CD4-positive, alpha-beta T cell treated with Interferon gamma for 1 hour (primary cell): Measurements from ENCODE around the gene THSD4.

Source experiments
- DNase-seq: peaks from one replicate; pipeline ENCODE4 v3.0.0-alpha.2; 2020

Gene THSD4

DNA sequence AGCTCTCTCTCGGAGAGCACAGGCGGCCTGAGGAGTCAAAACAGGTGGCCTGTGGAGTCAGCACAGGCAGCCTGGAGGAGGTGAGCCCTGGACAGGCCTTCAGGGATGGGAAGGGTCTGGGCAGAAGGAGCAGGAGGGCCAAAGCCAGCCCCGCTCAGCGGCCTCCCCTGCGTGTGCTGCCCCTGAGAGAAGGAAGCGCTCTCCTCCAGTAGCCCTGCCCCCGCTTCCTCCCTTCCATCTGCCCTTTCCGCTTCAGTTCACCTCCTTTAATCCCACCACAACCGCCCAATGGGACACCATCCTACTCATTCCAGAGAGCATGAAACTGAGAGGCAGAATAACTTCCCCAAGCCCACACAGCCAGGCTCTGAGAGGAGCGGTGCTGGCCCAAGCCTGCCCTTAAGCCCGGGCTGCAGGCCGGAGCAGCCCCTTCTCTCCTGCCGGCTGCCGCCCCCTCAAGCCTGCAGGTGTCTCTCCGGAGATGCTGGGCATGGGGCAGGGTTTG, 691.9 kb downstream of the THSD4 start:
- DNase-seq: no peak

DNA sequence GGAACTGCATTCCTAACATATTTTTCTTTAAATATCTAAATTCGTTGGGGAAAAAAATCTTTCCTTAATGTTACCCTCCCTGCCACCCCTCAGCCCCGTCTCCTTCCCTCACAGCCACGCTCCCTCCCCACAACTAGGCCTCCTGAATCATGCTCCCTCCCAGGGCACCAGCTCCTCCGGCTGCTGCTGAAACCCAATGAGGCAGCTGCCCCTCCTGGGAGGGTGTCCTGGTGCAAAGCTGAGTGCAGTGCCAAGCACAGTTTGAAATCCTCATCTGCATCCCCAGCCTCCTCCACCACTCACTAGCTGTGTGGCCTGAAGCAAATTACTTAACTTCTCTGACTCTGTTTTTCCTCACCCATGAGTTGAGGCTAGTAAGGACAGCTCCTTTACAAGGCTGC, 692.4 kb downstream of the THSD4 start:
- no peak for DNase-seq

DNA sequence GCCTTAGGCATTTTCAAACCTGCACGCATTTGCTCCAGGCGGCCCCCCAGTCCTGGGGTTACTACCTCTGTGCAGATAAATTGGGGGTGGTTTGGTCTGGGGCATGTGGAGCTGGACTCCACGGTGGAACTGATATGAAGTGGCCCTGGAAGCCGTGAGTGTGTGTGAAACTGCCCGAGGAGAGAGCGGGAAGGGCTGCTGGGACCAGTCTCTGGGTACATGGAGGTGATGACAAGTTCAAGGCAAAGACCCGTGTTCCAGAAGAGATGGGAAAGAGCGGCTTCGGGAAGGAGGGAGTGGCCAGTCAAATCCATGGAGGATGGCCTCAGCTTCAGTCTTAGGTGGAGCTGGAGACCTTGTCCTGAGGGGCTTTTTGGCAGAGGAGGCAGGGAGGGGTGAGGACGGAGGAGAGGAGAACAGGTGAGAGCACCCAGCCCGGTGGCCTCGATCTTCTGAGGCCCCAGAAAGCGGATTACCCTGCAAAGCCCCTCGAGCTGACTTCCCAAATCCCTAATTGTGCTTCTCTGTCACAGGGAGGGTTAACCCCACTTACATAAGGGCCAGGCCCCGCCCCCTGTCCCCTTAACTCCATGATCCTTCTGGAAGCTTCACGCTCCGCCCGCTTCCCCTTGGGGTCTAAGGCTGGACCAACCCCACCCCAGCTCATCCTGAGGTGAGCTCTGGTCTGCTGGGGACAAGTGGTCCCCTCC, 693.2 kb downstream of the THSD4 start:
- no peak for DNase-seq

DNA sequence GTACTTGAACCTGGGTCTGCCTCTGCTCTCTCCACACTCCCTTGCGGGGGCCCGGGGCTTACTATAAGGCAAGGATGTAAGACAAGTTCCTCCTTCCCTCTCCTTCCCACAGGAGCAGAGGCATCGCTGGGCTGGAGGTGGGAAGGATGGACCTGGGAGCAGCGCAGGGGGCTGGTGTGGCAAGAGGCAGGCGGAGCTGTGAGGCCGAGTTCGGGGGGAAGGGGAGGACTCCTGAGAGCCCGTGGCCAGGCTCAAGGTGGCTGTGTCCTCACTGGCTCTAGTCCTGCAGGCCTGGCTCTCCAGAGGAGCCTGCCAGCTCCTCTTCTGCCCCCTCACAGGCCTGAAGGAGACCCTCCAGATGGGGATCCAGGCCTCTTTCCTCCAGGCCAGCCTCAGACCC, 694.1 kb downstream of the THSD4 start:
- no peak for DNase-seq

DNA sequence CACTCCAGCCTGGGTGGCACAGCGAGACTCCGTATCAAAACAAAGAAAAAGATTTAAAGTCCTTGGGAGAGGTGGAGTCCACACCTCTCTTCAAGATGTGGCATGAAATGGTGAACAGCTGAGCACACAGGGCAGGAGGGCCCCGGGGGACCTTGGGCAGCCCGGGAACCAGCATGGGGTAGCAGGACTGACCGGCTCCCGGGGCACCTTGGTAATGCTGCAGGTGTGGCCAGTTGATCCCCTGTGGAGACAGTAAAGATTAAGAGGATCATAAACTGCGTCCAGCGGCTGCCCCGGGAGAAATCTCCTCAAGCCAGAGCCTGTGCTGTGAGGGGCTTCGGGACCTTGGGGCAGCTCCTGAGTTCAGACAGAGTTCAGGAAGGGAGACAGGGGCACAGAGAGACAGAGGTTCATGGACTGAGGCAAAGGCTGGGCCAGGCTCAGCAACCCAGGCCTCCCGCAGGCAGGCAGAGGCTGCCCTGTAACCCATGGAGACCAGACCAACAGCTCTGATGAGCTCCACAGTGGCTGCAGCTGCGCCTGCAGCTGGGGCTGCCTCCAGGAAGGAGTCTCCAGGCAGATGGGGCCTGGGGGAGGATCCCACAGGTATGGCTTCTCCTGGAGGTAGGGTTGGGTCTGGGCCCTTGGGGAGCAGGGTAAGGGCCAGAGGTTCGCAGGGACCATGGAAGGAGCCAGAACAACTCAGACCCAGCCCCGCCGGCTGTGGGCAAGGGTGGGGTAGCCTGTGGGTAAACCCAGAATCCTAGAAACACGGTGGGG, 695.2 kb downstream of the THSD4 start, which contains the start of gene NR2E3:
NR2E3 (plus strand) TSS at position 299 of the 780 bp plus-strand sequence; CDS start at position 489, 190 bp downstream.
- no peak for DNase-seq

DNA sequence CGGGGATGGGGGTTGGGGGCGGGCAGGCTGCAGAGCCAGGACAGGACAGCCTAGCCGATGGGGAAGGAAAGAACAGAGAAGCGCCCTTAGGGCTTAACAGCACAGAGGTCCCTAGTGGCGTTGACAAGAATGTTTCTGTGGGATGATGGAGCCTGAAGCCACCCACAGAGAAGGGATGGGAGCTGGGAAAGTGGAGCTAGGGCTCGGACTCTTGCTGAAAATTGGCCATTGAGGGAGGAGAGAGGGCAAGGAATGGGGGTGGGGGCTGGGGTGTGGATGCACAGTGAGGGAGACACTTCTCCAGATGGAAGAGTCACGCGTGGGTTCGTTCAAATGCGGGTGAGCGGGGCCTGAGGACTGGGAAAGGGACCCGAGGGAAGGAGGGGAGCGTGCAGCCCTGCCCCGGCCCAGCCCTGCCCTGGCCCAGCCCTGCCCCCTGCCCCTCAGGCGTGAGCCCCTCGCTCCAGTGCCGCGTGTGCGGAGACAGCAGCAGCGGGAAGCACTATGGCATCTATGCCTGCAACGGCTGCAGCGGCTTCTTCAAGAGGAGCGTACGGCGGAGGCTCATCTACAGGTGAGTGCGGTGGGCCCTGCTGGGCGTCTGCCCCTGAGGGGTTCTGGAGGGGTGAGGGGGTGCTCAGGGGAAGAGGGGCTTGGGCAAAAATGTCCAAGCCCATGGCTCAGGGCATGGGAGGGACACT, 695.9 kb downstream of the THSD4 start:
- no peak for DNase-seq

DNA sequence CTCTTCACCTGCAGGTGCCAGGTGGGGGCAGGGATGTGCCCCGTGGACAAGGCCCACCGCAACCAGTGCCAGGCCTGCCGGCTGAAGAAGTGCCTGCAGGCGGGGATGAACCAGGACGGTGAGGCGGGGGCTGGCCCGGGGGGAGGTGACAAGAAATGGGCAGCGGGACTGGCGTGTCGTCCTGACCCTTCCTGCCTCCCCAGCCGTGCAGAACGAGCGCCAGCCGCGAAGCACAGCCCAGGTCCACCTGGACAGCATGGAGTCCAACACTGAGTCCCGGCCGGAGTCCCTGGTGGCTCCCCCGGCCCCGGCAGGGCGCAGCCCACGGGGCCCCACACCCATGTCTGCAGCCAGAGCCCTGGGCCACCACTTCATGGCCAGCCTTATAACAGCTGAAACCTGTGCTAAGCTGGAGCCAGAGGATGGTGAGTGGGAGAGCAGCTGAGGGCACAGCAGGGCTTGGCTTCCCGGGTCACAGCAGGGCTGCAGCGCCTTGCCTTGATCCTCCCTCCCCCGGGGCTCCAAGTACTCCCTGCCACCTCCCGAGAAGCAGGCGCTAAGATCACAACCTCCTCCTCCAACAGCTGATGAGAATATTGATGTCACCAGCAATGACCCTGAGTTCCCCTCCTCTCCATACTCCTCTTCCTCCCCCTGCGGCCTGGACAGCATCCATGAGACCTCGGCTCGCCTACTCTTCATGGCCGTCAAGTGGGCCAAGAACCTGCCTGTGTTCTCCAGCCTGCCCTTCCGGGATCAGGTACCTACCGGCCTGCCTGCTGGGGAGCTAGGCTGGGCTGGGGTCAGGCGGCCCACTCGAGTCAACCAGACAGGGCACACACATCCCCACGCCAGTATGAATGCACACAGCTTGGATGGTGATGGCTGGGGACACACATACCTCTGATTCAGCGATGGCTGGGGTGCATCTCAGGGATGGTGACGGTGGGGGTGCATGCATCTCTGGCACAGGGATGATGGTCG, 696.8 kb downstream of the THSD4 start:
- no peak for DNase-seq

DNA sequence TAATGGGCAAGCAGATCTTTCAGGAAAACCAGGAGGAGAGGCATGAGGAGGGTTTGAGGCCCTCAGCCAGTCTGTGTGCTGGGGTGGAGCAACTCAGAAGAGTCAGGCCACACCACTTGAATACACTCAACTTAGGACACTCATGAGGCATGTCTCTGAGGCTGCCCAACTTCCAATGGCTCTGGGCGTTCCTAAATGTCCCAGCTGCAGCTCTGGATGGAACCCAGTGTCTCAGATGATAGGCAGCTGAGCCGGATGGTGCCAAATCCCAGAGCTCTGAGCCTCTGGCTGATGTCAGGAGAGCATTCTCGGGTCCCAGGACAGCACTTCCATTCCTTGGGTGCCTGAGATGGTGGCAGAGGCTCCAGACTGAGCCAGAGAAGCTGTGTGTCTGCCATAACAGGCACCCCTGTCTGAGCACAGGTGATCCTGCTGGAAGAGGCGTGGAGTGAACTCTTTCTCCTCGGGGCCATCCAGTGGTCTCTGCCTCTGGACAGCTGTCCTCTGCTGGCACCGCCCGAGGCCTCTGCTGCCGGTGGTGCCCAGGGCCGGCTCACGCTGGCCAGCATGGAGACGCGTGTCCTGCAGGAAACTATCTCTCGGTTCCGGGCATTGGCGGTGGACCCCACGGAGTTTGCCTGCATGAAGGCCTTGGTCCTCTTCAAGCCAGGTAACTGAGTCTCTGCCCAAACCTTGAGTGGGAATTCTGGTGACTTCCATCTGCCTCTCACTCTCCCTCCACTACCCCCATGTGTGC, 697.9 kb downstream of the THSD4 start:
- DNase-seq: no peak

DNA sequence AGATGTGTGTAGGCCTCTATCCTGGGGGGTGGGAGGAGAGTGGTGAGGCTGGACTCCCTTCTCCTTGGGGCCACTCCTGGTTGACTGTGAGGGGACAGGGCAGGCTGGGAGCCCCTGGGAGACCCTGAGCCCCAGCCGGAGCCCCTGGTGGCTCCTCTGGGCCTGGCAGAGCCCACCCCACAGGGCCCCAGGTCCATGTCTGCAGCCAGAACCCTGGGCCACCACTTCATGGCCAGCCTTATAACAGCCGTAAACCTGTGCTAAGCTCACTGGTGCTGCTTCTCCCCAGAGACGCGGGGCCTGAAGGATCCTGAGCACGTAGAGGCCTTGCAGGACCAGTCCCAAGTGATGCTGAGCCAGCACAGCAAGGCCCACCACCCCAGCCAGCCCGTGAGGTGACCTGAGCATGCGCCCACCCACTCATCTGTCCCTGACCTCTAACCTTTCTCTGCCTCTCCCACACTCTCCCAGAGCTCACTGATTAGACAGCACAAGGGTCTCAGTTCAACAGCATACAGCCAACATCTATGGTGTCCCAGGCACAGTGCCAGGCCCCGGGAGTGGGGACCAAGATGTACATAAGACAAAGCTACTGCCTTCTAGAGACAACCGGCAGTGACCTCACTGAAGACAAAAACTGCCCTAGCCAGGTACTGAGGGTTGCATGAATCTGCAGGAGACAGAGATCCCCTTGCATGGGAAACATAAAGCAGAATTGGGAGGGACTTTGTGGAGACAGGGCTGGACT, 698.6 kb downstream of the THSD4 start:
- no peak for DNase-seq

DNA sequence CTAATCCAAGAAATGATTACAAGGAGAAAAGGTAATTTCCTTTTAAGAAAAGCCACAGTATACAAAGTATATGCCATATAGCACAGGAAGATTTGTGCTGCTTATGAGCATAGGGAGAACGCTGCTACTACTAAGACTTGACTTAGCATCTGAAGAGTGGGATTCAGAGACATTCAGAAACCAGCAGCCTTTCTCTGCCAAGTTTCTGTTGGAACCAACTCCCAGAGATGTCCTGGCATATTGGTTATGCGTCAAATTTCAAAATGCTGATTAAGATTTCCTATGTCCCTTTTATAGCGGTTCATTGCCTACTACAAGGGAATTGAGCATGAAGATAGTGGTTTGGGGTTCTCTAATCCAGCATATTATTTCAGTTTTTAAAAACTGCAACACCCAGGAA, 700.0 kb downstream of the THSD4 start:
- no peak for DNase-seq

DNA sequence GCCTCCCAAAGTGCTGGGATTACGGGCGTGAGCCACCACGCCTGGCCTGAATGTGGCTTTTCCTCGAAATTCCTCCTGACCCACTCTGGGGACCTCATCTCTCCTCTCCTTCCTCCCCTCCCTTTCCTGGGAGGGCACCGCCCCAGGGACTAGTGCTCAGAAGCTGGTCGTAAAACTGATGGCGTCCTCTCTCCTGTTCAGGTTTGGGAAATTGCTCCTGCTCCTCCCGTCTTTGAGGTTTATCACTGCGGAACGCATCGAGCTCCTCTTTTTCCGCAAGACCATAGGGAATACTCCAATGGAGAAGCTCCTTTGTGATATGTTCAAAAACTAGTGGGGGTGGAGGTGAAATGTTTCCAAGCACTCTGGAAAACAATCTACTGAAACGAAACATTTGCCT, 702.1 kb downstream of the THSD4 start:
- DNase-seq: no peak

DNA sequence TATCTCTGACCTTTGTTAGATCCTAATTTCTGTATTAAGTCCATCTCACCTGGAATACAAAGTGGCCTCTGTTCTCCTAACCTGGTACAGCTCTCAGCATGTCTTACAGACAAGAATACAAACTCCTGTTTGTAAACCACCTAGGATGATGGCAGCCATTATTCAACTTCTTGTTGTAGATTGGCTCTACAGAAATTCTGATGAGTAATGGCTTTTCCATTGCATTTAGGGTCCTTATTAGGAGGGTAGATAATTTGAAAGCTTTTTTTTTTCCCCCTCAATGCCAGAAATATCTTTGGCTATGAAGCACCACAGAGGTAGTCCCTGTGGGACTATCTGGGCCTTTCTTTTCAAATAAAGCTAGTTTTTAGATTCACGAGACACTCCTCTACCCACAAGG, 704.9 kb downstream of the THSD4 start:
- no peak for DNase-seq

DNA sequence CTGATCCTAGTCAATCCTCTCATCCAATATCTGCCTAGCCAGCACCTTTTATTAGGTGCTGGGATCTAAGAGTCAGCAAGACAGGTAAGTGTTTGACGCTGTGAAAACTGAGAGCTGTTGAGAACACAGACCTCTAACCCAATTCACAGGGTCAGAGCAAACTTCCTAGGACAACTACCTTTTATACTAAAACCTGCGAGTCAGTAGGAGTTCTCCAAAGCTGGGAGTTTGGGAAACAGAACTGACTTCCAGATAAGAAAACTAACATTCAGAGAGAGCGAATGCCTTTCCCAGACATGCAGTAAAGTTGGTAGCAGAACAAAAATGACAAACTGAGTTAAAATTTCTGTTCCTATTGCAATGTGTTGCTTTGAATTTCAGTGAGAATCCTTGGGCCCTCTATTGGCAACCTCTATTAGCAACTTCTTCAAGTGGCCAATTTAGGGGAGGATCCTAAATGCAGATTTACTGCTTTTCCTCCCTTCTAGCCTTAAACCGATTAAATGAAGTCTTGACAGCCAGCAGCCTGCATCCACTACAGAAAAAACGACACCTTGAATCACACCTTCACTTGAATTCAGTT, 706.4 kb downstream of the THSD4 start:
- DNase-seq: no peak

DNA sequence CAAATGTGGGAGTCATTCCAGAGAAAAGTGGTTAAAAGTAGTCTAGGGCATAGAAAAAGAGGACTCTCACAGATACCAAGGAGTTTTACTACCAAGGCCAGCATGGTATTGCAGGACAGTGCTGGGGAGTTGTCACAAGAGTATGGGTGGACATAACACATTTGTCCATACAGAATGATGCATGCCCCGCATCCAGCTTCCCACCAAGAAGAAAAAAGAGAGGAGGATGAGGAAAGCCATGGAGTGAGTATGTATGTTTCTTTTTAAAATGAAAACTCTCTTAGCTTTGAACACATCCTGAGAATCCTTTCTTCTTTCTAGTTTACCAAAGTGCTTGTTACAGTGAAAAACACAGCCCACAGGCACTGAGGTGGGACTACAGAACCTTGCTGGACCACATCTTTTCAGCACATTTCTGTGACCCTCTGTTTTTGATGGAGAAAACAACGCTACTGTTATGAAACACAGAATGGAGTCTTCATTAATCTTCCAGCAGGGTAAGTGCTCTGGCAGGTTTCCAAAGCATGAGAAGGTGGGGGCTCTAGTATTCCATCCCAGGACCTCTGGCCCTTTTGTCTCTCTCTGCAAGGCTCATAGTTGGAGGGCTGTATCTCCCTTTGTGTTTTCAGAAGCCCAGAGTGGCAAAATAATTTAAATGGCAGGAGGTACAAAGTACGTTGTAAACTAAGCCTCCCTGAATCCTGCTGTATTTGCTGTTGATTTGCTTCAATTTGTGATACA, 707.8 kb downstream of the THSD4 start:
- no peak for DNase-seq

DNA sequence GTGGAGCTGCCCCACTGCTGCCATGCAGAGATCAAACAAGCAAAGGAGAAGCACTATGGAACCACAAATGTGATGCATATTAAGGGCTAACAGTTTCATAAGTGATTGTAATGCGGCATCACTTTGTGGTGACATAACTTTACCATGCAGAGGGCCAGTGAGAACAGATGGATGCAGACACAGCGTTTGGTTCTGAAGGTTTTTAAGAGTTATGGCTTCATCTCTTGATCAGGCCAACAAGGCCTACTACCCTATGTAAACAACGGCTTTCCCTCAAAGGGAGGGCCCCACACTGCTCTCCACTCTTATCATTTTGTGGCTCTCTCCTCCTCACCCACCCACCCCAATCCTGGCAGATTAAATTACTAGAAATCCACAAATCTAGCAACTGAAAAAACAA, 708.5 kb downstream of the THSD4 start:
- DNase-seq: no peak

DNA sequence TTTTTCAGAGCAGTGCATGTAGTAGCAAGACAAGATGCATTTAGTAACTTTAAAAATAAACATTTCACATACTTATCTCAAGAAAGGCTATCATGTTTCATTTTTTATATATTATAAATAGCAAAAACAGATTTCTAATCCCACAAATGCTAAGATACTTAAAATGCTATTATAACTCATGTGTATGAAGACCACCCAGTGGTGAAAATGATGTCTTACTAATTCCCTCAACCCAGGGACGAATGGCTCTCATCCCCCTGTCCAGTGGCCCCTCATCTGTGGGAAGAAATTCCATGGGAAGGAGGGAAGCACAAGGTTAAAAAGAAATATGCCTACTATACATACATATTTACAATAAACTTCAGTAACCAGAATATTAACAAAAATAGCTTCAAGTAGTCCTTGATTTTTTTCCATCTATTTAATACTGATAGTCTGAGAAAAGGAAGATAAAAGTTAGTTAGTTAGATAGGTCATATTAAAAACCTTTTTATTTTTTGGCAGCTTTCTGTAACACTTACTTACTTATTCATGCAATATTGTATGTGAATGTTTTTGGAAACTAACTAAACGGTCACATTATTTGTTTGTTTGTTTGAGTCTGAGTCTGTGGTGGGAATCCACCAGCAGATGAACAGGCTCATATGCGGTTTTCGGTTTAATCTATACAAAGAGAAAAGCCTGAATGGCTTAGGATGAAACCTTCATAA, 709.9 kb downstream of the THSD4 start:
- no peak for DNase-seq

DNA sequence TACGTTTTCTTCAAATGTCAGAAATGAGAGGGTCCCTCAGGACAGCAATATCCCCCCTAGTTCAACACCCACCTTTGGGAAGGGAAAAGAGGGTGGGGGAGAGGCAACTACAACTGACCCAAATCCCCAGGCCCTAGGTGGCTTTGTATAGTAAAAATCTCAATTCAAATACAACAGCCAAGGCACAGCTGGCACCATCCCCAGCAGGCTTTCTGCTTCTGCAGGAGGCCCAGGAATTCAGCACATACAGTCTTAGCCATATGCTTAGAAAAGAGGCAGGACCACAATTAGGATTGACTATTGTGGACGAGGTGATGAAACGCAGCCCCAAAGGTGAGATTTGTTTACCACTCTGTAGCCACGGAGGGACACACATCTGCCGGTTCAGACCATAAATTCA, 710.9 kb downstream of the THSD4 start:
- no peak for DNase-seq

DNA sequence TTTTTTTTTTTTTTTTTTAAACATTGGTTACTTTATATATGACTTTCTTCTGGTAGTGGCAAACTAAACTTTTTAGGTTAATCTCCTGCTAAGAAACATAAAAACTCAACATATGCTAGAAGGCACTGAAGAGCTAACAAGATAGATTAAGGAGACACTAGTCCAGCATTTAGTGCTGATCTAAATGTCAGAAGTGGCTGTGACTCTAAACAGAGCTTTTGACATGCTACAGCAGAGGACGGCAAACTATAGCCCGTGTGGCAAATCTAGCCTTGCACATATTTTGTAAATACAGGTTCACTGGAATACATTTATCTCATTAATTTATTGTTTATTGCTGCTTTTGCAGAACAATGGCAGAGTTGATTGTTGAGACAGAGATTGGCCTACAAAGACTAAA, 715.7 kb downstream of the THSD4 start:
- DNase-seq: no peak
